Right lobe of liver (tissue), 4 donors: ENCODE results near the gene MSANTD1.

Source experiments
- CTCF ChIP-seq, 4 donors: fragments of 200-600 bp in 3 of 4; fragments of 450-650 bp in 1 of 4; IDR thresholded peaks; one replicate each; pipeline versions ENCODE4 v1.5.1 to v1.8.0; 2016 to 2022; ENCODE audit warnings: antibody characterized with exemption in 4 of 4, mild to moderate bottlenecking in 2 of 4
- POLR2A ChIP-seq: fragments of 450-650 bp; IDR thresholded peaks from one replicate; pipeline ENCODE4 v1.6.1; 2017; ENCODE audit warnings: antibody characterized with exemption, mild to moderate bottlenecking
- donor health status: DM: no; HTN: no; CAD: no.
- donor health status: DM: no; HTN: no; CAD: no.
- donor health status: DM: no; HTN: yes; CAD: no.

GRCh38 chr4:3239998-3240920, 8.7 kb upstream of the MSANTD1 start:
- TF ChIP-seq CTCF (IDR thresholded peaks at IDR 0.05) (no peak), POLR2A (no peak)
